GM19043 (cell line): ENCODE measurements around the gene LRRC28.

Source experiments
- ATAC-seq: cut with Tn5 transposase; IDR thresholded peaks from one replicate; pipeline ENCODE4 v1.9.1; 2021; ENCODE audit warnings: low read depth; ENCODE audit not compliant: unreplicated experiment

Gene LRRC28

DNA sequence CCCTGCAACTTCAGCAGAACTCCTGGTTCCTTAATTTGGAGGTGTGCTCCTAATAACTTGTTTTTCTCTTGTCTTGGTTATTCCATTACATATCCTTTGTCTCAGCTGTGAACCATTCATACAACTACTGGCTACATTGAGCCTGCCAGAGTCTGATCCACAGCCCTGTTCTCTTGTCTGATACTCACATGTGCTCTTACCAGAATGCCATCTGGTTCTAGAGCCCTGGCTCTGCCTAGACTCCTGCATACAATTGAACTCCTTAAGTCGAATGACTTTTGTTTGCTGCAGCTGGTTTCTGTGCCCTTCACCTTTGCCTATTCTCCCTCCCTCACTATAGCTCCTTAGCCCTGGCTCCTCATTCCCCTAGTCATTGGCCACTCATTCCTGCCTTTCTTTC, 85.5 kb downstream of the LRRC28 start:
- no peak for ATAC-seq

DNA sequence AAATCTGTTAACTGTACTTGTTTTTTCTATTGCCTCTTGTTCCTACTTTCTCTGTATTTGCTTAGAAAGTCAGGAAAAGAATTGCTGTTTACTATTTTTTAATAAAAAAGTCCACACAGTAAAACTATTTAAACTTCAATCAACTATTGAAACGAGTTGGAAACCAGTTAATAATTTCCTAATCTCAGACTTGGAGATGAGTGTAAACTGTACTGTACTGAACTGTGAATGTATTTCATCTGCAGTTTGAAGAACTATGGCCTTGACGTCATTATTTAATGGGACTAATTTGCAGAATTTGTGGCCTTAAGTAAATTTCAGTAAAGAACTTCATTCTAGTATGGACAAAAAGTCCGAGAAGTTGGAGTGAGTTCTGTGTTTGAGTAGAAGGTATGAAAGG, 89.1 kb downstream of the LRRC28 start:
- no peak for ATAC-seq

DNA sequence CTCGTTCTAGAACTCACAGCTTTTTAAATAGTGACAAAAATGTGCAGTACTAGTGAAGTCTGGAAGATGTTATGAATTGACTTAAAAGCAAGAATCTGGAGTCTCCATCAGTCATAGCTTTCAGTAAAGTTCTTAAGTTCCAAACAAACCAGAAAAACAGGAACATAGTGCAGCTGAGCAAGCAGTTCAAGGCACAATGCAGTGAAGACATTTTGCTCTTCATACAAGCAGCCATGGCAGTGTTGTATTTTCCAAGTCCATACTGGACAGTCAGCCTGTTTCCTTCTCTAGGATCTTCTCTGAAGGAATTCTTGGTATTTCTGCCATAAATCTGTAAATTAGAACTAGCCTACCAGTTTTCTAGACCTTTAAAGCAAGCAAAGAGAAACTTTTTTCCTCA, 90.5 kb downstream of the LRRC28 start:
- ATAC-seq = no peak

DNA sequence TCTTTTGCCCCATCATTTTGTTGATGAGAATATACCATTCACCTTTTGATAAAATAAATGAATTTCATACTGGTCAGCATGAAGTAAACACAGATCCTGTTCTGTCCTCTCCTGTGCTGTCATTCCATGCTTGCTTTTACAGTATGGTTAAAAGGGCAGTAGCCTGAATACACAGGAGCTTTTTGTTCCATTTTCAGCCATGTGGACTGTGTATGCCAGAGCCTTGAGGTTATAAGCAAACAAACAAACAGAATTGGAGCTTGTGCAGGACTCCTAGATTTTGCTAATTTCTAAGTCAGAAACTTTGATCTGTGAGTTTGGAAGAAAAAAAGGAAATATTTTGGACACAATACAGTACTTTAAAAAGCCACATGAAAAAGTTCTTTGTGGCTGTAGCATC, 91.9 kb downstream of the LRRC28 start:
- ATAC-seq = no peak

DNA sequence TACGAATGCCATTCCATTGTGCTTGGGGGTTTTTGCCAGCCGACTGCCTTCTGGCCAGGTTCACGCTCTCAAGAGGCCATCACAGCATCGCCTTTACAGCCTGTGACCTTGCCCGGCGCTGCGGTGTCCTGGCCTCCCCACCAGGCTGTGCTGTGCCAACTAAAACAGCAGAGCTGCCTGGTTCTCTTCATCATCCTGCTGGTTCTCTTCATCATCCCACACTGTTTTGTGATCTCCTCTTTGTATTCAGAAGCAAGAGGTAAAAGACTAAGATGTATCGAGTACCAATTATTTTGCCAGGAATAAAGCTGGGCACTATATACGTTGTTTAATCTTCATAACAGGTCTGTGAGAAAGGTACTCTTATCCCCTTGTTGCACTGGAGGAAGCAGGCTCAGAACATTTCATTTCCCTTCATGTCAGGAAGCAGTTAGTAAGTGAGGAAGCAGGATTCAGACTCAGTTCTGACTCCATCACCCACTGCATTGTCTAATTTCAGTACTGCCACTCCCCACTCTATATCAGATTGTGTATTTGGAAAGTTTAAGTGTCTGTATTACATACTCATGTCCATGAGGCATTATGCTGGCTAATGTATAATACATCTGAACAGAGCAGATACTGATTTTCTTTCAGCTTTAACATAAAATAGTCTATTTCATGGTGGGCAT, 92.7 kb downstream of the LRRC28 start:
- no peak for ATAC-seq

DNA sequence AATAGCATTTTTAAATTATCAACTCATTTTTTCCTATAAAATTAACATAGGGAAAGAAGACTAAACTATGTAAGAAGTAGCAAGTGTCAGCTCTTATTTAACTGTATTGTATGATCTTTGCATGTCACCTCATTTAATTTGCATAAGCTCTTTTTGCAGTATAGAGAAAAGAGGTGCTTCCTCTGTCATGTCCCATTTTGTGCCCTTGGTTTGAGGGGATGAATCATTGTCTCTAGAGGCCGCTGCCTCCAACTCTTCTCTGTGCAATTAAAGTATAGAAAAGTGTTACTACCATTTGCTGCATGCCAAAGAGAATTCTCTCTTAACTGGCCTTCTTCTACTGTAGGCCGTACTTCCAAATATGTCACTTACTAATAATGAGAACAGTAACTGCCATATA, 93.4 kb downstream of the LRRC28 start:
- ATAC-seq = no peak

DNA sequence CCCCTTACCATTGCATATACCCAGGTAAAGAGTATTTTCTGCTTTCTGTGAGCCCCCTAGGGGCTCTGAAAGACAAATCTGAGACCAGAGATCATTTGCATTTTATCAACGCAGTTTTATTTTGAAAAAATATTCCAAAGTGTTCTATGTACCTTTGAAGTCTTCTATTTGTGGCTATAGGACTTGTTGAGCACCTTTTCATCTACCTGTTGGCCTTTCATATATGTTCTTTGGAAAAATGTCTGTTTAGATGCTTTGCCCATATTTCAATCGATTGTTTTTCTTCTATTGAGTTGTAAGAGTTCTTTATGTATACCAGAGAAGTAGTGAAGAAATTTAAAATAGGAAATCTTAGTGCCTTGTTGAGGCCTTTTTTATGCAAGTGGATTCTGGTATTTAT, 94.0 kb downstream of the LRRC28 start:
- no peak for ATAC-seq

DNA sequence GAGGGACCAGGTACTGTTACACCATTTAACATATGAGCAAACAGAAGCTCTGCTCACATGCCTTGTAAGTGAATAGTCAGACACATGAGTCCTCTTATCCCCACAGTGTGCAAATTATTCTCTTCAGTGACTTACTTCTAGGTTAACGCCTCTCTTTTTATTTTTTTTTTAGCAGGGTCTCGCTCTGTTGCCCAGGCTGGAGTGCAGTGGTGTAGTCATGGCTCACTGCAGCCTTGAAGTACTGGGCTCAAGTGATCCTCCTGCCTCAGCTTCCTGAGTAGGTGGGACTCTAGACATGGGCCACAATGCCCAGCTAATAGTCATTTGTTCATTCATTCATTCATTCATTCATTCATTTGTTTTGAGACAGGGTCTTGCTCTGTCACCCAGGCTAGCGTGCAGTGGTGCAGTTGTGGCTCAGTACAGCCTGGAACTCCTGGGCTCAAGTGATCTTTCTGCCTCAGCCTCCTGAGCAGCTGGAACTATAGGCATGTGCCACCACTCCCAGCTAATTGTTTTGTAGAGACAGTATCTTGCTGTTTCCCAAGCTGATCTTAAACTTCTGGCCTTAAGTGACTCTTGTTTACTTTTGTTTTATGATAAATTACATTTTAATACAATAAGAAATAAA, 94.7 kb downstream of the LRRC28 start:
- ATAC-seq = no peak

DNA sequence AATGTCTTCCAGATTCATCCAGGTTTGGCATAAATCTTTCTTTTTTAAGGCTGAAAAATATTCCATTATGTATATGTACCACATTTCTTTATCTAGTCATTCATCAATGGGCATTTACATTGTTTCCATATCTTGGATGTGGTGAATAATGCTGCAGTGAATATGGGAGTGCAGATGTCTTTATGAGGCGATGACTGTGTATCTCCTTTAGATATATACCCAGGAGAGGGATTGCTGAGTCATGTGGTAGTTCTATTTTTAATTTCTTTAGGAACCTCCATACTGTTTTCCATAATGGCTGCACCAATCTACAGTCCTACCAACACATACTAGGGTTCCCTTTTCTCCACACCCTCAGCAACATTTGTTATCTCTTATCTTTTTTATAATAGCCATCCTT, 96.3 kb downstream of the LRRC28 start:
- no peak for ATAC-seq

DNA sequence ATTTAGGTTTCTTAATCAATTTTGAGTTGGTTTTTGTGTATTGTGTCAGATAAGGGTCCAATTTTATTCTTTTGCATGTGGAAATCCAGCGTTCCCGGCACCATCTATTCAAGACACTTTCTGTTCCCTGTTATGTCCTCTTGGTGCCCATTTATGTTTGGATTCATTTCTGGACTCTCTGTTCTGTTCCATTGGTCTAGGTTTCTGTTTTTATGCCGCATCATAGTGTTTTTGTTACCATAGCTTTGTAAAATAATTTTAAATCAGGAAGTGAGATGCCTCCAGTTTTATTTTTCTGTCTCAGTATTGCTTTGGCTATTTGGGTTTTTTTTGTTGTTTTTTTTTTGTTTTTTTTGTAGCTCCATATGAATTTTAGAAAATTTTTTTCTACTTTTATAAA, 97.1 kb downstream of the LRRC28 start:
- ATAC-seq = no peak

DNA sequence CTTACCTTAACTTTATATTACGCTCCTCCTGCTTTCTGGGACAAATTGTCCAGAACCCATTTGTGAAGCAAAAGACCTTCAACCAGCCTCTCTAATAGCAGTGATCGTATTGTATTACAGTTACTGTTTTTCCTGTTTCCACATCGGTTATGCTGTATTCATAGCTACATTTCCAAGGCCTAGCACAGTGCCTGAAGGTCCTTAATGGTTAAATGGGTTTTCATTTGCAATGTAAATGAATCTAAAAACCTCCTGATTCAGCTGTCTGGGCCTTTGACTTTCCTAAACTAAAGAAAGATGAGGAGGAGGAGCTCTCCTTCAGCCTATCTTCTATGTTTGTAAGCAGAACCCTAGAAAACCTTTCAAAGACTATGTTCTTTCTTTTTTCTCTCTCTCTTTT, 99.1 kb downstream of the LRRC28 start:
- ATAC-seq = no peak

DNA sequence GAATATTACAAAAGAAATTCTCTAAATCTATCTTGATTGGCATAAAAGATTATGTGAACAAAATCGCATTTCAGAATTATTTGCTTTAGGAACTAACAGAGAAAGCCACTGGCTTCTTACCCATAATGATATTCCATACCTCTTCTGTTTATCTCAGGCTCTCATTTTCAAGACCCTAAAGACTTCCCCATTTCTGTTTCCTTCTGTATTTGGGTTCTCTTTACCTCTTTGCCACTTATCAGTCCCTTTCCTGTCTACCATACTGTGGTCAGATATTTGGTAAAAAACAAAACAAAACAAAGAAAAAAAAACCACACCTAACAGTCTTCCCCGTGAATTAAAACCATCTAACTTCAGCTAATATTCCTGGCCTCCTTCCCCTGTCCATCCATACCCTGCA, 108.5 kb downstream of the LRRC28 start:
- ATAC-seq = no peak

DNA sequence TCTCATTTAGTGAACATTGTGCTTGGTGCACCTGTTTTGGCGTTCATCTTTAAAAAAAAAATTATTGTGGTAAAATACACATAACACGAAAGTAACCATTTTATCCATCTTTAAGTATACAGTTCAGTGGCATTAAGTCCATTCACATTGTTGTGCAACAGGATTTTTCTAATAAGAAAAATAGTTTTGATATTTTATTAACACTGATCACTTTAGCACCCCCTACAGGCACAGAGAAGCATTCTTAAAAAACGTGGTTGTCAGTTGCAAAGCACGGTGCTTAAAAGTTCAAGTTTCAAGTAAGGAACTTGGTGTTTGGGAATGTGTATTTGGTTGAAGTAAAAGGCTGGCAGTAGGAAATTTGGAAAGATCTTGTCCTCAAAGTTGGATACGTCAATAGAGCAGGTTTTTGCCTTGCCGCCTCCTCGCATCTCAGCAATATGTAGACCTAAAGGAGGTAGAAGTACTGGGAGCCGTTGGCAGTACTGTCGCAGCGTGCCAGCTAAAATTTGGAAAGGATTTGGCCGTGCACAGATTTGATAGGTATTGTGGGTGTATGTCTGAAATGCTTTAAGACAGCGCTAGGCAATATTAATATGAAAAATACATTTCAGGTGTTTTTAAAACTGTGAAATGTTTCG, 110.4 kb downstream of the LRRC28 start:
- no peak for ATAC-seq

DNA sequence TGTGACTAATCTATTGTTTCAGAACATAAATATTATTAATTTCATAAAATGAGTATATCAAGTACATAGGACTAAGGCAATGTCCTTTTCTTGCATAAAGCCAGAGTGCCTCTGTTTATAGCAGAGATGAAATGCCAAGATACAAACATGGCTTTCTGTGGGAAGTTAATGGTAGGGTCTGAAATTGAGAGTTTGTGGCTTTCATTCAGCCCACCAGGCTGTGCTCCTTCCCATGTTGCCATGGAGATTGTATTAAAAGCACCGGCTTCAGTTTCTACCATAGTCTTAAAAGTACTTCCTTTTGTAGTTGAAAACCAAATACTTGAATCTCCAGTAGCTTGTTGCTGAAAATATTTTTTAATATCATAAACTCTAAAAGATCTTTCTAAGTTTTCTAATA, 114.0 kb downstream of the LRRC28 start:
- ATAC-seq = peak; percentile 90

DNA sequence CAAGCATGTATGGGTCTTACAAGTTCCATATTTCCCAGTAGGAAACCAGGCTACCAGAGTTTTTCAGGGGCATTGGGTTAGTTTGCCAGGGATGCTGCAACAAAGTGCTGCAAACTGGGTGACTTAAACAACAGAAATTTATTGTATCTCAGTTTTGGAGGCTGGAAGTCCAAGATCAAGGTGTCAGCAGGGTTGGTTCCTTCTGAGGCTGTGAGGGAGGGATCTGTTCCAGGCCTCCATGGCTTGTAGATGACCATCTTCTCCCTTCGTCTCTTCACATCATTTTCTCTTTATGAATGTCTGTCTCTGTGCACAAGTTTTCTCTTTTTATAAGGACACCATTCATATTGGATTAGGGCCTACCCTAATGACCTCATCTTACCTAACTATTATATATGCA, 114.7 kb downstream of the LRRC28 start:
- ATAC-seq = no peak

DNA sequence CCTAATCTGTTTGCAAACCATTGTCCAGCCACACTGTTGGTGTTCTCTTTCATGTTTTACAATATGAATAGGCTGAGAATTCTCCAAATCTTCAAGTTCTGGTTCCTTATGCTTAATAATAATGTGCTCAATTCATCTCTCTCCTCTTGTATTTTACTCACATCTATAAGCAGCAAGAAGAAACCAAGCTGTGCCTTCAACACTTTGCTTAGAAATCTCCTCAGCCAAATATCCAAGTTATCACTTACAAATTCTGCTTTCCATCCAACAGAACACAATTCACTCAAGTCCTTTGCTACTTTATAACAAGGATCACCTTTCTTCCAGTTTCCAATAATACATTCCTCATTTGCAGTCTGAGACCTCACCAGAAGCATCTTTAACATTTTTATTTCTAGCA, 117.5 kb downstream of the LRRC28 start:
- ATAC-seq = no peak

DNA sequence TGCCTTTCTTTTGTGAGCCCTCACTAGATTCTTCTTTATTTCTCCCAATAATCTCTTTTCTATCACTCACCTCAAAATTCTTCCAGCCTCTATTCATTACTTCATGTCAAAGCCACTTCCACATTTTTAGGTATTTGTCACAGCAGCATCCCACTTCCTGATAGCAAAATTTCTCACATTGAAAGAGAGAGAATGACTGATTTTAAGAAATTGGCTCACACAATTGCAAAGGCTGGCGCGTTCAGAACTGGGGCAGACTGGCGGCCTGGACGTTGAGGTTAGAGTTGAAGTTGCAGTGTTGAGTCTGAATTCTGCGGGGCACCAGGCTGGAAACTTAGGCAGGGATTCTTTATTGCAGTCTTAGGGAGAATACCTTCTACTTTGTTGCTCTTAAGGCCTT, 117.9 kb downstream of the LRRC28 start:
- no peak for ATAC-seq

DNA sequence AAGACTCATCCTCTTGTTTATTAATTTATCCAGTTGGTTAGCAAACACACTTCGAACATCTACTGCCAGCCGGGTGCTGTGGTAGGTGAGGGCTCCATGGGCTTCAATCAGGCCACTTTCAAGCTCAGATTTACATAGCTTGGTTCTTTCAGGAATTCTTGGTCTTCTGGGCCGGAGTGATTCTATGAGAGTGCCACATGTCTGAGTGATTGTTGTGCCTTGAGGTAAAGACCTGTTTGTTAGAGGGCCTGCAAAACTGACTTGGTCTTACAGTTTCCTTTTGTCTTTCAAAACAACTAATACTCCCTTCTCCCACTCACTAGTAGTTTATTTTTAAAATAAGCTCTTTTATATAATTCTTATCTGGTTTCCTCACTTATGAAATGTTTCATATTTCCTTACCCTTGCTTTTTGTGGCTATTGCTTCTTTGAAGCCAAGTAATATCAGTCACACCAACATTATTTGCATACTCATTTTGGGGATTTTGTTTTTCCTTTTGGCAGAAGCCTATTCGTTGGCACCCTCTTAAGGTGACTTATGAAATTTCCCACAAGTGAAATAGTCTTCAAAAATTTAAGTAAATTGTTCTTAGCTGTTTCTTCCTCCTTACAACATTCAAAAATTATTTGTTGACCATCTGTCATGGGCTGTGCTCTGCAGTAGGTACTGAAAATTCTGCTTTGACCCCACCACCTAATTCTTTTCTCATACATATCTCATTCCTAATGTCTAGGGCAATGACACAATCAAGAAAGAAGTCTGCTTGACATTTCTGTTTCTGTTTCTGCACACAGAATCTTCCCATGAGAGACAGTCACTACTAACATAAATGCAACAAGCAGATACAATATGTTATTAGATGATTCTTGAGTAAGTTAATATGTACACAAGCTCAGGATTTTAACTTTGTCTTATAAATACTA, 120.2 kb downstream of the LRRC28 start:
- peak; percentile 80 for ATAC-seq

DNA sequence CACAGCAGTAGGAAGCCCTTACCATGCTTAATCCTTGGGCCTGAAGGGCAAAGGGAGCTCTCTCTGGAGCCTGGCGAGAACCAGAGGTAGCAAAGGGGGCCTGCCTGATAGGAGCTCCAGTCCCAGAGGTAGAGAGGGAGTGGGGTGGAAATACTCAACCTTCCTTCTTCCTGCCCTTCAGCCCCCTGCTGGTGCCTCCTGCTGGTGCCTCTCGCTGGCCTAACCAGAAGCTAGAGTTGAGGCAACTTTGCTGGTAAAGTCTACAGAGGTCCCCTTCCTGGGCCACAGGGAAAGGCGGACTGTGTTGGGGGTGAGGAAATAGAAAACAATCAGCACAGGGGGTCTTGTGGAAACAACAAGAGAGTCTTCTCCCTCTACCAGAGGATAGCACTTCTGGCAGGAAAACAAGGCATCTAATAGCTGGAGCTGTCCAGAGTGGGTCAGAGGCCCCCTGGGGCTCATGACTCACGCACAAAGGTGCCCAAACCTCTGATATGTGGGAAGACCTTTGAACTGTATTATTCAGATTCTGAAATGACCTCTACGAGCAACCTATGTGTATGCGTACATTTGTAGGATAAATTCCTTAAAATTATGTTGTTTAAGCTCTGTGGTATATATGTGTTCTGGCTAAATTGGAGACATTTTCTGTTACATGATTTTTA, 133.9 kb downstream of the LRRC28 start:
- no peak for ATAC-seq

DNA sequence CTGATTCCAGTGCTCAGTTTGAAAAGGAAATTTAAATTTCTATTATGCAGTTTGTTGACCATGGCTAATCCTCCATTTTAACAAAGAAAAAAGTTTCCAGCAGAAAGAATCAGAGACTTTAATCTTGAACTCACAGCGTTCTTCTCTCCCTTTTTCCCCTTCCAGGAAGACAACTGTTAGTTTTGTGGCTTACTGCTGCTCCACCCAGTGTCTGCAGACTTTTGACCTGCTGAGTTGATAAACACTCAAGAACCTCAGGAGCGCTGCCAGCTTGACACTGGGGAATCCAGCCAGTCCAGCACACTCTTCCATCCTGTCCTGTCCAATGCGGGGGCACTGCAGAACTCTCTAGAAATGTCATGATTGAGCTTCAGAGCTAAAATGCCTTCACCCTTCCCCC, 134.6 kb downstream of the LRRC28 start:
- ATAC-seq = no peak

DNA sequence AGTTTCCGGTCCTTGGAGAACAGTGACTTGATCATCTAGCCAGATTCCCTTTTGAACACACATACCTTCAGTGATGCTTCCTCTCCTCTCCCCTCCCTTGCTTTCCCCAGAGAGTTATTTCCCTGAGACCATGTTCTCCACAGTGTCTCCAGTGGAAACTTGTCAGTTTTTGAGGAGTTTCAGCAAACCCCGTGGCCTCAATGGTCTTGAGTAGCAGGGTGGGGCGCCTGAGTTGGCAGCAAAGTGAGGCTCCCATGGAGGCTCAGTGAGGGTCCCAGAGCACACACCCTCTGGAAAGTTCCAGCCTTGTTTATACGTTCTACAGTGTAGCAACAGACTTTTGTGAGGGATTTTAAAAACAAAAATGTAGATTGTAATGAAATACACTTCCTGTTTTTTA, 135.1 kb downstream of the LRRC28 start:
- no peak for ATAC-seq
